Endothelial cell (in vitro differentiated cells): ENCODE measurements around the gene CPED1. TPM values are rescaled to one million over a fixed set of nuclear protein-coding genes. Genes with fewer than 3 reads are reported as not detected.

ENCODE experiments used
- DNase-seq: peaks from one replicate; pipeline ENCODE4 v3.0.0; 2021; ENCODE audit warnings: low spot score
- H3K27ac Mint-ChIP-seq: one replicate; pipeline ENCODE4 v1.8.0; 2021; ENCODE audit warnings: mixed read lengths, inconsistent platforms; ENCODE audit not compliant: unreplicated experiment
- H3K27me3 Mint-ChIP-seq: one replicate; pipeline ENCODE4 v1.8.0; 2021; ENCODE audit warnings: mild to moderate bottlenecking, moderate library complexity, mixed read lengths, inconsistent platforms; ENCODE audit not compliant: unreplicated experiment
- H3K36me3 Mint-ChIP-seq: one replicate; pipeline ENCODE4 v1.8.0; 2021; ENCODE audit warnings: mild to moderate bottlenecking, low read depth, mixed read lengths, inconsistent platforms; ENCODE audit not compliant: unreplicated experiment
- H3K4me1 Mint-ChIP-seq: one replicate; pipeline ENCODE4 v1.8.0; 2021; ENCODE audit warnings: mild to moderate bottlenecking, mixed read lengths, inconsistent platforms; ENCODE audit not compliant: unreplicated experiment
- H3K4me3 Mint-ChIP-seq: one replicate; pipeline ENCODE4 v1.8.0; 2021; ENCODE audit warnings: mild to moderate bottlenecking, mixed read lengths, inconsistent platforms; ENCODE audit not compliant: unreplicated experiment
- H3K9me3 Mint-ChIP-seq: one replicate; pipeline ENCODE4 v1.8.0; 2021; ENCODE audit warnings: mixed read lengths, inconsistent platforms; ENCODE audit not compliant: unreplicated experiment
- total RNA-seq: library from RNA; stranded (reverse); fragmentation: NEBNext Ultra II Directional; extraction: Animal tissue kit (Norgen Biotek cat#: 25700); gene quantifications from one replicate; pipeline ENCODE4 v1.2.1, GENCODE V29; 2021; ENCODE audit not compliant: unreplicated experiment
- TF ChIP-seq, protein P1 (sequence below): fragments of 200-600 bp; sonication (generic); IDR thresholded peaks from one replicate; pipeline ENCODE4 v1.5.0; 2021; ENCODE audit warnings: antibody characterized with exemption; ENCODE audit not compliant: unreplicated experiment

CPED1 gene
- total RNA-seq, 1 donor from 2014 or later, result 1.8 TPM

DNA sequence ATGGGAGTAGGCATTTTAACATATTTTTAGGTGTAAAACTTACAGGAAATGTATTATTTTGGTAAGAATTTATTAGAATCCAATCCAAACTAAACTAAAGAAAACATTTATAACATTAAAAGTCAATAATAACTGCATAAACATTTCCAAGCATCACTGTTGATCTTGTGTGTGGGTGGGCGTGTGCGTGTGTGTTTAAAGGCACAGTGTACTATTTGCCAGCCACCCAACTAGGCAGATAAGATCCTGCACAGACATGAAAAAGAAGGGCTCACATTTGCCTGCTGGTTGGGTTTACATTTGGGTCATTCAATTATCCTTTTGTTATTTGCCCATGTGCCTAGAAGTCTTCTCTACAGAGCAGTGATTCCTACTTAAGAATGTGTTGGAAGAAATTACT lies 309.3 kb downstream of the CPED1 start:
- DNase-seq, result no peak
- TF ChIP-seq, protein P1, sequence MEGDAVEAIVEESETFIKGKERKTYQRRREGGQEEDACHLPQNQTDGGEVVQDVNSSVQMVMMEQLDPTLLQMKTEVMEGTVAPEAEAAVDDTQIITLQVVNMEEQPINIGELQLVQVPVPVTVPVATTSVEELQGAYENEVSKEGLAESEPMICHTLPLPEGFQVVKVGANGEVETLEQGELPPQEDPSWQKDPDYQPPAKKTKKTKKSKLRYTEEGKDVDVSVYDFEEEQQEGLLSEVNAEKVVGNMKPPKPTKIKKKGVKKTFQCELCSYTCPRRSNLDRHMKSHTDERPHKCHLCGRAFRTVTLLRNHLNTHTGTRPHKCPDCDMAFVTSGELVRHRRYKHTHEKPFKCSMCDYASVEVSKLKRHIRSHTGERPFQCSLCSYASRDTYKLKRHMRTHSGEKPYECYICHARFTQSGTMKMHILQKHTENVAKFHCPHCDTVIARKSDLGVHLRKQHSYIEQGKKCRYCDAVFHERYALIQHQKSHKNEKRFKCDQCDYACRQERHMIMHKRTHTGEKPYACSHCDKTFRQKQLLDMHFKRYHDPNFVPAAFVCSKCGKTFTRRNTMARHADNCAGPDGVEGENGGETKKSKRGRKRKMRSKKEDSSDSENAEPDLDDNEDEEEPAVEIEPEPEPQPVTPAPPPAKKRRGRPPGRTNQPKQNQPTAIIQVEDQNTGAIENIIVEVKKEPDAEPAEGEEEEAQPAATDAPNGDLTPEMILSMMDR, result no peak
- Mint-ChIP-seq H3K36me3 (no peaks in the 10 kb centered on the region), H3K27me3 (no peaks in the 10 kb centered on the region), H3K4me1 (no peaks in the 10 kb centered on the region), H3K27ac (no peak overlapping the region), H3K9me3 (no peaks in the 10 kb centered on the region), H3K4me3 (no peak overlapping the region)

DNA sequence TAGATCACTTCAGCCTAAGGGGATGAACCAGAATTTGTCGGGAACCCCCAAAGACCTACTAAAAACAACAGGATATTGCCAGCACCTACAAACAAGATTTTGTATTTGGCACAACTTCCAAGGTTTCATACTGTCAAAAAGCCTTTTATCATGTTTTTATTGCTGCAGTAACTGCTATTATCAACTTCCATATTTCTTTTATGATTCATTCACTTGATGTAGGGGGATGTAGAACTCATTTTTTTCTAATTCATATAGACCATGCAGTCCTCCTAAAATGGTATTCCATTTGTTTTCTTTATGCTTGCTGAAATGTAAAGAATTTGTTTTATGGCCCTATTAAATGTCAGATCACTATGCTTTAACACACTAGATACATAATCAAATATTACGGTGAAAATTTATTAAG lies 310.3 kb downstream of the CPED1 start:
- Mint-ChIP-seq H3K9me3 (no peaks in the 10 kb centered on the region), H3K36me3 (no peaks in the 10 kb centered on the region), H3K4me1 (no peaks in the 10 kb centered on the region), H3K4me3 (no peak overlapping the region), H3K27me3 (no peaks in the 10 kb centered on the region), H3K27ac (no peak overlapping the region)
- TF ChIP-seq, protein P1, result no peak
- DNase-seq, result no peak

DNA sequence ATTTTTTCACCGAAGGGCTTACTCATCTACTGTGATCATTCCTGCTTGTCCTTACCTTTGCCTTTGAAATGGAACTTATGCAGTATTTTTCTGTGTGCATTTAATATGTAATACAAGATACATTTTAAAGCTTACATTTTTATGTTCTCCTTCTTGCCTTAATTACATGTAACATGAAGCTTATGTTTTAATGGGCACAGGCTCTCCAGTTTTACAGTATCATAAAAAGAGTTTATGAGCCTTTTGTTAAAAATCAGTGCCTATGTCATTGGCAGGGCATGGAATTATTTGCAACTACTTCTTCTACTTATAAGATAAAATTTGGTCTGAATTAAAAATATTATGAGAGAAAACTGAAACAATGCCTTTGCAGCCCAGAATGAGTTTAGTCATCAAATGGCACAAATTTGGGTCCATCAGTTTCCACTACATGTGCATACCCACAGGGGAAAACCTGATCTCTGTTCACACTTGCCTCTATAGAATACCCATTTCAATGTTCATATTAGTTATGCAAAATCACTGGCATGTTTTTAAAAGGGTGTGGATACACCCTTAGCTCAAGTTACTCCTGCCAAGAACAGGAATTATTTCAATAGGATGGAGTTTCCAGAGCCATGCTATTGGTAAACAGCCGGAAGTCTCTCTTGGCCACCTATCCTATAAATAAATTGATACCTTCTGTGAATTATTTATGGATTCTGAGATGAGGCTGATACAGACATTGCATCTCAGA lies 312.3 kb downstream of the CPED1 start:
- H3K4me1 Mint-ChIP-seq, result no peaks in the 10 kb centered on the region
- no peak for DNase-seq
- no peak overlapping the region for H3K4me3 Mint-ChIP-seq
- H3K27ac Mint-ChIP-seq, result no peak overlapping the region
- H3K27me3 Mint-ChIP-seq, result no peaks in the 10 kb centered on the region
- no peaks in the 10 kb centered on the region for H3K9me3 Mint-ChIP-seq
- TF ChIP-seq, protein P1, result no peak
- H3K36me3 Mint-ChIP-seq, result no peaks in the 10 kb centered on the region

DNA sequence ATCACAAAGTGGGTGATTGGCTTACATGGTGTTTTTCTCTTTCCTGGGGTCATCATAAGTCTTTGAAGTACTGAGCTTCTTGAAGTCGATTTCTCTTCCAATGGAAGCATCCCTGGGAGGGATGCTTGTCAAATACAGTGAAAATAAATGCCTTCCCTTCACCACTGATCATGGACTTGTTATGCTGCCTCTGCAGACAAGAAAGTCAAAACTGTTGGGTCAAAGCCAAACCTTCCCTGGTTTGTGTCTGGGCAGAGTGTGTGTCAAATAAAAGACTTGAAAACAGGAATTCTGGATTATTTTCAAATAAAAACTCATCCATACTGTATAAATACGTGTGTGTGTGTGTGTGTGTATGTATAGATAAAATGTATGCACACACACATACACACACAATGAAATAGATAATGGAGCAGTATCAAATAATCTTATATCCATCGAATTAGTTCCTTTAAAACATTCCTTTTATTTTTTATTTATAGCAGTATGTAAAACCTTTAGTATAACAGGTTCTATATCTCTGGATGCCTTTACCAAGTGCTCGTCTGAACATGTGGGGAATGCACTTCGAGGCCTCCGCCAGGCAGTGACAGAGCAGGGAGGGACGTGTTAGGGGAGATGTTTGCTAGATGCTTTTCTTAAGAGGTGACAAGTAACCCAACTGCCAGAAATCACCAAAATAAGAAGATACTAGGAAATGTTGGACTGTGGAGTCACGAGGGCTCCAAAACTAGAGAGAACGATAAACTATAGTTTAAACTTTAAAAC lies 313.1 kb downstream of the CPED1 start:
- Mint-ChIP-seq H3K4me1 (peaks cover 3% of the 10 kb centered on the region), H3K9me3 (no peaks in the 10 kb centered on the region), H3K36me3 (no peaks in the 10 kb centered on the region), H3K27me3 (no peaks in the 10 kb centered on the region), H3K4me3 (no peak overlapping the region), H3K27ac (no peak overlapping the region)
- TF ChIP-seq, protein P1, result no peak
- no peak for DNase-seq

DNA sequence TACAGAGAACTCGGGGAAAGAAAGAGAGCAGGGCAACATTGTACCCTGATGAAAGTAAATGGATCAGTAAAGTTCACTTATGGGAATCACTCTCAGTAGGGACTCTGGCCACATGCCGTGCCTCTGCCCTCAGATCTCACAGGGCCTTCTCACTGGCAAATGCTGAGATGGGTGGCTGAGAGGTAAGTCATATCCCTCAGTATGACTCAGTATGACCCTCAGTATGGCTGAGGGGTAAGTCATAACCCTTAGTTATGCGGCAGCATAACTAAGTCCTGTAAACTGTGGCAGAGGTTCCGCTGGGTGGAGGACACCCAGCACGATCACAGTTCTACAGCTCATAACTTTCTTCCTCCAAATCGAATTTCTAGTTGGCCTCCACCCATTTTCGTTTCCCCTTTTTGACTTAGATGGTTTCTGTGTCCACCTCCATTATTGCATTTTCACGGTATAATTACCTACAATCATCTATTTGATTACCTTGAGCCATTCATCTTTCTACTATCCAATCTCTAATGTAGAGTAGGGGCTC lies 313.8 kb downstream of the CPED1 start:
- TF ChIP-seq, protein P1, result no peak
- H3K9me3 Mint-ChIP-seq, result no peaks in the 10 kb centered on the region
- peaks cover 8% of the 10 kb centered on the region for H3K4me1 Mint-ChIP-seq
- no peaks in the 10 kb centered on the region for H3K36me3 Mint-ChIP-seq
- no peak overlapping the region for H3K4me3 Mint-ChIP-seq
- H3K27me3 Mint-ChIP-seq, result no peaks in the 10 kb centered on the region
- no peak overlapping the region for H3K27ac Mint-ChIP-seq
- no peak for DNase-seq
